K562 (cell line): Measurements from ENCODE around the gene CD151. TPM values are rescaled to one million over a fixed set of nuclear protein-coding genes. Genes with fewer than 3 reads are reported as not detected.

ENCODE experiments used
- ERF ChIP-seq: fragments of 450-650 bp; formaldehyde crosslinking; IDR thresholded peaks from 2 replicates; pipeline ENCODE4 v1.4.0; 2020; ENCODE audit warnings: mild to moderate bottlenecking, mixed read lengths
- FOXM1 ChIP-seq, 2 experiments: fragments of 450-650 bp in 1 of 2; sonication (generic) in 1 of 2; formaldehyde crosslinking in 1 of 2; IDR thresholded peaks; 2 replicates each; pipeline versions ENCODE4 v1.6.1 to v1.9.0; 2017 to 2022; ENCODE audit warnings: low read depth in 2 of 2, mild to moderate bottlenecking in 2 of 2, missing genetic modification reagents in 1 of 2, moderate library complexity in 1 of 2
- MAZ ChIP-seq, 2 experiments: fragments of 450-650 bp in 1 of 2; sonication (generic) in 1 of 2; formaldehyde crosslinking; IDR thresholded peaks in 1 of 2; conservative IDR thresholded peaks in 1 of 2; 2 replicates each; pipeline versions ENCODE4 v1.4.0 to v1.5.0; 2020; ENCODE audit warnings: mild to moderate bottlenecking in 1 of 2, missing genetic modification reagents in 1 of 2
- MYNN ChIP-seq, 2 experiments: sonication (generic); formaldehyde crosslinking in 1 of 2; IDR thresholded peaks; 2 replicates each; pipeline versions ENCODE4 v1.5.0 to v1.6.1; 2016 to 2020; ENCODE audit warnings: antibody characterized with exemption in 1 of 2, missing genetic modification reagents in 1 of 2
- NR2C2 ChIP-seq, 2 experiments: fragments of 200-800 bp in 1 of 2; sonication (Bioruptor generic) in 1 of 2; sonication (generic) in 1 of 2; formaldehyde crosslinking in 1 of 2; IDR thresholded peaks; 2 replicates each; pipeline versions ENCODE4 v1.6.1 to v1.8.0; 2016 to 2022; ENCODE audit warnings: mild to moderate bottlenecking in 1 of 2, missing compliant biosample characterization in 1 of 2, missing genetic modification characterization in 1 of 2, missing genetic modification reagents in 1 of 2
- NRF1 ChIP-seq, 2 experiments: fragments of 450-650 bp; IDR thresholded peaks in 1 of 2; conservative IDR thresholded peaks in 1 of 2; 2 replicates each; pipeline ENCODE4 v1.6.1; 2014; ENCODE audit warnings: mild to moderate bottlenecking in 2 of 2
- SMARCE1 ChIP-seq: fragments of 450-650 bp; IDR thresholded peaks from 2 replicates; pipeline ENCODE4 v1.7.1; 2016; ENCODE audit warnings: mild to moderate bottlenecking
- ZC3H8 ChIP-seq: fragments of 450-650 bp; IDR thresholded peaks from 2 replicates; pipeline ENCODE4 v1.6.1; 2017
- ZNF444 ChIP-seq: fragments of 250-450 bp; sonication (Bioruptor Pico); IDR thresholded peaks from 2 replicates; pipeline ENCODE4 v1.4.0; 2020; ENCODE audit warnings: mild to moderate bottlenecking, moderate library complexity
- ZNF717 ChIP-seq: fragments of 250-450 bp; sonication (Bioruptor Pico); IDR thresholded peaks from 2 replicates; pipeline ENCODE4 v1.5.0; 2021
- ZNF77 ChIP-seq: fragments of 250-450 bp; sonication (Bioruptor Pico); IDR thresholded peaks from 2 replicates; pipeline ENCODE4 v1.5.0; 2020
- ZNF785 ChIP-seq: fragments of 250-450 bp; sonication (Bioruptor Pico); IDR thresholded peaks from 2 replicates; pipeline ENCODE4 v1.4.0; 2020; ENCODE audit warnings: mild to moderate bottlenecking
- polyA plus RNA-seq, 8 experiments: library from polyadenylated mRNA; depleted of rRNA in 4 of 8; stranded (reverse) in 5 of 8; unstranded in 3 of 8; fragments of >200 nt; fragmentation: Nextera tagmentation in 2 of 8; fragmentation: Illumina TruSeq in 1 of 8; extraction: Ambion mirVana in 2 of 8; extraction: Trizol in 1 of 8; gene quantifications; 2 replicates each; pipeline versions ENCODE4 v1.2.1 to v1.2.3, GENCODE V29; 2011 to 2014; ENCODE audit warnings: inconsistent platforms in 1 of 8, missing spikeins in 1 of 8
- total RNA-seq, 7 experiments: library from RNA; depleted of rRNA in 6 of 7; stranded (reverse); fragments of >200 nt in 6 of 7; fragmentation: Illumina TruSeq in 2 of 7; extraction: Trizol in 2 of 7; gene quantifications; 2 replicates each; pipeline versions ENCODE4 v1.2.1 to v1.2.3, GENCODE V29; 2011 to 2021; ENCODE audit warnings: low replicate concordance in 1 of 7
- TF ChIP-seq, protein P1 (sequence below): sonication (generic); formaldehyde crosslinking; IDR thresholded peaks from 2 replicates; pipeline ENCODE4 v1.8.0; 2022; ENCODE audit warnings: mild to moderate bottlenecking, missing genetic modification reagents
- TF ChIP-seq, protein P2 (sequence below): fragments of 450-650 bp; IDR thresholded peaks from 2 replicates; pipeline ENCODE4 v1.6.1; 2017; ENCODE audit warnings: mild to moderate bottlenecking, moderate library complexity
- TF ChIP-seq, protein P3 (sequence below), 3 experiments: fragments of 200-800 bp in 1 of 3; fragments of 250-450 bp in 1 of 3; fragments of 450-650 bp in 1 of 3; sonication (Bioruptor Pico) in 1 of 3; sonication (Bioruptor generic) in 1 of 3; formaldehyde crosslinking in 1 of 3; IDR thresholded peaks; 2 replicates each; pipeline versions ENCODE4 v1.6.1 to v1.8.0; 2016 to 2022; ENCODE audit warnings: mild to moderate bottlenecking in 2 of 3, missing genetic modification characterization in 2 of 3, missing compliant biosample characterization in 1 of 3, moderate library complexity in 1 of 3
- TF ChIP-seq, protein P4 (sequence below): sonication (generic); formaldehyde crosslinking; IDR thresholded peaks from 2 replicates; pipeline ENCODE4 v1.8.0; 2022; ENCODE audit warnings: missing genetic modification reagents, mild to moderate bottlenecking, moderate library complexity, borderline replicate concordance

The CD151 gene
- total and polyA plus RNA-seq, 9 of the 15 experiments (the other 6 are each of a cell fraction or from before 2014, with no cell fraction given) = 2.3 to 187 (median 140) TPM

DNA sequence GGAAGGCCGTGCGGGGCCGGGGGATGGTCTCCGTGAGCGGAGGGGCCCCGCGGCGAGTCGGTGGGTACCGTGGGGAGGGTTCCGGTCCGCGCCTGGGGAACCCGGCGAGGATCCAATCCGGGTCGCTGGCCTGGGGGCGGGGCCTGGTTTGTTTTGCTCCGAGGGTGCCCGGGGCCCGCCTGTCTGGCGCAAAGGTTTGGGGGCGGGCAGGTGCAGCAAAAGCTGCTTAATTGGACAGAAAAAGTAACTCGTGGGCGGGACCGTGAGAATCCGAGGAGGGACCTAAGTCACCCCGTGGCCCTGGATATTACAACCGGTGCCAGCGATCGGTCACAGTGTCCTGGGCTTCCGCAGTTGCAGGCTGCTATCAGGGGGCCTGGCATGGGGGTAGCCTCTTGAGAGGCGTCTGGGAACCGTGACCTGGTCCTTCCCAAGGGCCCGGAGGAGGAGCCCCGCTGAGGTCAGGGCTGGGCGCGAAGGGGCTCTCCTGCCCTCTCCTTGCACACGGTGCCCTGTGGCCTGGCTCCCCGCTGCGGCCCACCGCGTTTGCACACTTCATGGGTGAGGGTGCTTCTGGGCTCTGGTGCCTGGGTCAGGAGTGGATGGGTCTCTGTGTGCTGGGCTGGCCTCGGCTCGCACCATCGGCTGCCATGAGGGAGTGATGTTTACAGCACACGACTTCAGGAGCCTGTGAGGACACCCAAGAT lies 12.7 kb upstream of the CD151 start (continued):
- TF ChIP-seq, protein P1, sequence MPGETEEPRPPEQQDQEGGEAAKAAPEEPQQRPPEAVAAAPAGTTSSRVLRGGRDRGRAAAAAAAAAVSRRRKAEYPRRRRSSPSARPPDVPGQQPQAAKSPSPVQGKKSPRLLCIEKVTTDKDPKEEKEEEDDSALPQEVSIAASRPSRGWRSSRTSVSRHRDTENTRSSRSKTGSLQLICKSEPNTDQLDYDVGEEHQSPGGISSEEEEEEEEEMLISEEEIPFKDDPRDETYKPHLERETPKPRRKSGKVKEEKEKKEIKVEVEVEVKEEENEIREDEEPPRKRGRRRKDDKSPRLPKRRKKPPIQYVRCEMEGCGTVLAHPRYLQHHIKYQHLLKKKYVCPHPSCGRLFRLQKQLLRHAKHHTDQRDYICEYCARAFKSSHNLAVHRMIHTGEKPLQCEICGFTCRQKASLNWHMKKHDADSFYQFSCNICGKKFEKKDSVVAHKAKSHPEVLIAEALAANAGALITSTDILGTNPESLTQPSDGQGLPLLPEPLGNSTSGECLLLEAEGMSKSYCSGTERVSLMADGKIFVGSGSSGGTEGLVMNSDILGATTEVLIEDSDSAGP (CRISPR knock-in tag) = 0 out of 2 replicates have a peak, but pooled peaks have one; percentile 31
- TF ChIP-seq ZNF444 (CRISPR knock-in tag) (no peak), ZC3H8 (no peak), MYNN (IDR thresholded peaks at IDR 0.05) (0 out of 2 replicates have a peak, but pooled peaks have one; percentile 20), MYNN (CRISPR knock-in tag; IDR thresholded peaks at IDR 0.05) (no peak), ERF (CRISPR knock-in tag) (0 out of 2 replicates have a peak, but pooled peaks have one; percentile 48), MAZ (CRISPR knock-in tag; conservative IDR thresholded peaks at IDR 0.05 in 1 of 2, IDR thresholded peaks at IDR 0.05 in 1 of 2) (peak in 1 of 2 experiments; percentile 25; a peak in 1 of 4 replicates), NRF1 (conservative IDR thresholded peaks at IDR 0.05 in 1 of 2, IDR thresholded peaks at IDR 0.05 in 1 of 2) (peak in 1 of 2 experiments; percentile 35; a peak in 2 of 4 replicates), ZNF717 (CRISPR knock-in tag) (no peak), SMARCE1 (no peak), NR2C2 (CRISPR knock-in tag; IDR thresholded peaks at IDR 0.05) (no peak), NR2C2 (tag; IDR thresholded peaks at IDR 0.05) (peak; percentile 94), ZNF77 (no peak), FOXM1 (IDR thresholded peaks at IDR 0.05; ENCODE audit: low read depth) (no peak), FOXM1 (CRISPR knock-in tag; IDR thresholded peaks at IDR 0.05; ENCODE audit: low read depth) (no peak; the same call in 1 of the 2 replicates), ZNF785 (no peak)
- TF ChIP-seq, protein P2, sequence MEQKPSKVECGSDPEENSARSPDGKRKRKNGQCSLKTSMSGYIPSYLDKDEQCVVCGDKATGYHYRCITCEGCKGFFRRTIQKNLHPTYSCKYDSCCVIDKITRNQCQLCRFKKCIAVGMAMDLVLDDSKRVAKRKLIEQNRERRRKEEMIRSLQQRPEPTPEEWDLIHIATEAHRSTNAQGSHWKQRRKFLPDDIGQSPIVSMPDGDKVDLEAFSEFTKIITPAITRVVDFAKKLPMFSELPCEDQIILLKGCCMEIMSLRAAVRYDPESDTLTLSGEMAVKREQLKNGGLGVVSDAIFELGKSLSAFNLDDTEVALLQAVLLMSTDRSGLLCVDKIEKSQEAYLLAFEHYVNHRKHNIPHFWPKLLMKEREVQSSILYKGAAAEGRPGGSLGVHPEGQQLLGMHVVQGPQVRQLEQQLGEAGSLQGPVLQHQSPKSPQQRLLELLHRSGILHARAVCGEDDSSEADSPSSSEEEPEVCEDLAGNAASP = no peak
- TF ChIP-seq, protein P3, sequence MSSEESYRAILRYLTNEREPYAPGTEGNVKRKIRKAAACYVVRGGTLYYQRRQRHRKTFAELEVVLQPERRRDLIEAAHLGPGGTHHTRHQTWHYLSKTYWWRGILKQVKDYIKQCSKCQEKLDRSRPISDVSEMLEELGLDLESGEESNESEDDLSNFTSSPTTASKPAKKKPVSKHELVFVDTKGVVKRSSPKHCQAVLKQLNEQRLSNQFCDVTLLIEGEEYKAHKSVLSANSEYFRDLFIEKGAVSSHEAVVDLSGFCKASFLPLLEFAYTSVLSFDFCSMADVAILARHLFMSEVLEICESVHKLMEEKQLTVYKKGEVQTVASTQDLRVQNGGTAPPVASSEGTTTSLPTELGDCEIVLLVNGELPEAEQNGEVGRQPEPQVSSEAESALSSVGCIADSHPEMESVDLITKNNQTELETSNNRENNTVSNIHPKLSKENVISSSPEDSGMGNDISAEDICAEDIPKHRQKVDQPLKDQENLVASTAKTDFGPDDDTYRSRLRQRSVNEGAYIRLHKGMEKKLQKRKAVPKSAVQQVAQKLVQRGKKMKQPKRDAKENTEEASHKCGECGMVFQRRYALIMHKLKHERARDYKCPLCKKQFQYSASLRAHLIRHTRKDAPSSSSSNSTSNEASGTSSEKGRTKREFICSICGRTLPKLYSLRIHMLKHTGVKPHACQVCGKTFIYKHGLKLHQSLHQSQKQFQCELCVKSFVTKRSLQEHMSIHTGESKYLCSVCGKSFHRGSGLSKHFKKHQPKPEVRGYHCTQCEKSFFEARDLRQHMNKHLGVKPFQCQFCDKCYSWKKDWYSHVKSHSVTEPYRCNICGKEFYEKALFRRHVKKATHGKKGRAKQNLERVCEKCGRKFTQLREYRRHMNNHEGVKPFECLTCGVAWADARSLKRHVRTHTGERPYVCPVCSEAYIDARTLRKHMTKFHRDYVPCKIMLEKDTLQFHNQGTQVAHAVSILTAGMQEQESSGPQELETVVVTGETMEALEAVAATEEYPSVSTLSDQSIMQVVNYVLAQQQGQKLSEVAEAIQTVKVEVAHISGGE (CRISPR knock-in tag; IDR thresholded peaks at IDR 0.05) = peak in 1 of 3 experiments; percentile 44; a peak in 2 of 6 replicates
- TF ChIP-seq, protein P4, sequence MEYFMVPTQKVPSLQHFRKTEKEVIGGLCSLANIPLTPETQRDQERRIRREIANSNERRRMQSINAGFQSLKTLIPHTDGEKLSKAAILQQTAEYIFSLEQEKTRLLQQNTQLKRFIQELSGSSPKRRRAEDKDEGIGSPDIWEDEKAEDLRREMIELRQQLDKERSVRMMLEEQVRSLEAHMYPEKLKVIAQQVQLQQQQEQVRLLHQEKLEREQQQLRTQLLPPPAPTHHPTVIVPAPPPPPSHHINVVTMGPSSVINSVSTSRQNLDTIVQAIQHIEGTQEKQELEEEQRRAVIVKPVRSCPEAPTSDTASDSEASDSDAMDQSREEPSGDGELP = peak; percentile 42; the same call in 1 of the 2 replicates
